ENCODE results near the gene CCDC91. TPM values are rescaled to one million over a fixed set of nuclear protein-coding genes. Genes with fewer than 3 reads are reported as not detected.

The CCDC91 gene
- total RNA-seq, 1 experiment from 2014 or later = 15.7 TPM

DNA sequence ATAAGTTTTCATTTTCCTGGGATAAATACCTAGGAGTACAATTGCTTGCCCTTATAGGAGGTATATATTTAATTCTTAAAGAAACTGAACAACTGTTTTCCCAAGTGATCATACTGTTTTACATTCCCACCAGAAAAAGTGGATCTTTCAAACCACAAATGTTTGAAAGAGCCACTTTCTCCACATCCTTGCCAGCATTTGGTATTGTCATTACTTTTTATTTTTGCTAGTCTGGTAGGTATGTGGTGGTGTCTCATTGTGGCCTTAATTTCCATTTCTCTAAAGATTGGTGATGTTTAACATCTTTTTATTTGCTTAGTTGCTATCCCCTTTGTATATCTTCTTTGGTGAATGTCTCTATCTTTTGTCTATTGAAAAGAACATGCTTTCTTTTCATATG, 50.6 kb downstream of the CCDC91 start:
- POLR2A ChIA-PET = no interaction called here
- TF ChIP-seq SMAD4 (CRISPR knock-in tag; IDR thresholded peaks at IDR 0.05) (no peak), ELF4 (CRISPR knock-in tag; IDR thresholded peaks at IDR 0.05; ENCODE audit: low read depth) (no peak), MYBL2 (CRISPR knock-in tag; IDR thresholded peaks at IDR 0.05) (no peak), ZNF232 (CRISPR knock-in tag; IDR thresholded peaks at IDR 0.05) (no peak), NR2C2 (CRISPR knock-in tag; IDR thresholded peaks at IDR 0.05) (no peak), RORB (CRISPR knock-in tag; IDR thresholded peaks at IDR 0.05) (no peak), FOXP4 (CRISPR knock-in tag; IDR thresholded peaks at IDR 0.05) (no peak), GABPB1 (CRISPR knock-in tag; IDR thresholded peaks at IDR 0.05) (no peak), NFE2L1 (CRISPR knock-in tag; IDR thresholded peaks at IDR 0.05) (no peak), ZNF281 (CRISPR knock-in tag; IDR thresholded peaks at IDR 0.05) (no peak)
- TF ChIP-seq, protein P1, sequence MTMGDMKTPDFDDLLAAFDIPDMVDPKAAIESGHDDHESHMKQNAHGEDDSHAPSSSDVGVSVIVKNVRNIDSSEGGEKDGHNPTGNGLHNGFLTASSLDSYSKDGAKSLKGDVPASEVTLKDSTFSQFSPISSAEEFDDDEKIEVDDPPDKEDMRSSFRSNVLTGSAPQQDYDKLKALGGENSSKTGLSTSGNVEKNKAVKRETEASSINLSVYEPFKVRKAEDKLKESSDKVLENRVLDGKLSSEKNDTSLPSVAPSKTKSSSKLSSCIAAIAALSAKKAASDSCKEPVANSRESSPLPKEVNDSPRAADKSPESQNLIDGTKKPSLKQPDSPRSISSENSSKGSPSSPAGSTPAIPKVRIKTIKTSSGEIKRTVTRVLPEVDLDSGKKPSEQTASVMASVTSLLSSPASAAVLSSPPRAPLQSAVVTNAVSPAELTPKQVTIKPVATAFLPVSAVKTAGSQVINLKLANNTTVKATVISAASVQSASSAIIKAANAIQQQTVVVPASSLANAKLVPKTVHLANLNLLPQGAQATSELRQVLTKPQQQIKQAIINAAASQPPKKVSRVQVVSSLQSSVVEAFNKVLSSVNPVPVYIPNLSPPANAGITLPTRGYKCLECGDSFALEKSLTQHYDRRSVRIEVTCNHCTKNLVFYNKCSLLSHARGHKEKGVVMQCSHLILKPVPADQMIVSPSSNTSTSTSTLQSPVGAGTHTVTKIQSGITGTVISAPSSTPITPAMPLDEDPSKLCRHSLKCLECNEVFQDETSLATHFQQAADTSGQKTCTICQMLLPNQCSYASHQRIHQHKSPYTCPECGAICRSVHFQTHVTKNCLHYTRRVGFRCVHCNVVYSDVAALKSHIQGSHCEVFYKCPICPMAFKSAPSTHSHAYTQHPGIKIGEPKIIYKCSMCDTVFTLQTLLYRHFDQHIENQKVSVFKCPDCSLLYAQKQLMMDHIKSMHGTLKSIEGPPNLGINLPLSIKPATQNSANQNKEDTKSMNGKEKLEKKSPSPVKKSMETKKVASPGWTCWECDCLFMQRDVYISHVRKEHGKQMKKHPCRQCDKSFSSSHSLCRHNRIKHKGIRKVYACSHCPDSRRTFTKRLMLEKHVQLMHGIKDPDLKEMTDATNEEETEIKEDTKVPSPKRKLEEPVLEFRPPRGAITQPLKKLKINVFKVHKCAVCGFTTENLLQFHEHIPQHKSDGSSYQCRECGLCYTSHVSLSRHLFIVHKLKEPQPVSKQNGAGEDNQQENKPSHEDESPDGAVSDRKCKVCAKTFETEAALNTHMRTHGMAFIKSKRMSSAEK (CRISPR knock-in tag; IDR thresholded peaks at IDR 0.05; ENCODE audit: borderline replicate concordance) = no peak
- TF ChIP-seq, protein P2, sequence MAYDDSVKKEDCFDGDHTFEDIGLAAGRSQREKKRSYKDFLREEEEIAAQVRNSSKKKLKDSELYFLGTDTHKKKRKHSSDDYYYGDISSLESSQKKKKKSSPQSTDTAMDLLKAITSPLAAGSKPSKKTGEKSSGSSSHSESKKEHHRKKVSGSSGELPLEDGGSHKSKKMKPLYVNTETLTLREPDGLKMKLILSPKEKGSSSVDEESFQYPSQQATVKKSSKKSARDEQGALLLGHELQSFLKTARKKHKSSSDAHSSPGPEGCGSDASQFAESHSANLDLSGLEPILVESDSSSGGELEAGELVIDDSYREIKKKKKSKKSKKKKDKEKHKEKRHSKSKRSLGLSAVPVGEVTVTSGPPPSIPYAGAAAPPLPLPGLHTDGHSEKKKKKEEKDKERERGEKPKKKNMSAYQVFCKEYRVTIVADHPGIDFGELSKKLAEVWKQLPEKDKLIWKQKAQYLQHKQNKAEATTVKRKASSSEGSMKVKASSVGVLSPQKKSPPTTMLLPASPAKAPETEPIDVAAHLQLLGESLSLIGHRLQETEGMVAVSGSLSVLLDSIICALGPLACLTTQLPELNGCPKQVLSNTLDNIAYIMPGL (CRISPR knock-in tag; IDR thresholded peaks at IDR 0.05) = no peak
- TF ChIP-seq, protein P3, sequence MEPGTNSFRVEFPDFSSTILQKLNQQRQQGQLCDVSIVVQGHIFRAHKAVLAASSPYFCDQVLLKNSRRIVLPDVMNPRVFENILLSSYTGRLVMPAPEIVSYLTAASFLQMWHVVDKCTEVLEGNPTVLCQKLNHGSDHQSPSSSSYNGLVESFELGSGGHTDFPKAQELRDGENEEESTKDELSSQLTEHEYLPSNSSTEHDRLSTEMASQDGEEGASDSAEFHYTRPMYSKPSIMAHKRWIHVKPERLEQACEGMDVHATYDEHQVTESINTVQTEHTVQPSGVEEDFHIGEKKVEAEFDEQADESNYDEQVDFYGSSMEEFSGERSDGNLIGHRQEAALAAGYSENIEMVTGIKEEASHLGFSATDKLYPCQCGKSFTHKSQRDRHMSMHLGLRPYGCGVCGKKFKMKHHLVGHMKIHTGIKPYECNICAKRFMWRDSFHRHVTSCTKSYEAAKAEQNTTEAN (CRISPR knock-in tag; IDR thresholded peaks at IDR 0.05) = no peak
- TF ChIP-seq, protein P4, sequence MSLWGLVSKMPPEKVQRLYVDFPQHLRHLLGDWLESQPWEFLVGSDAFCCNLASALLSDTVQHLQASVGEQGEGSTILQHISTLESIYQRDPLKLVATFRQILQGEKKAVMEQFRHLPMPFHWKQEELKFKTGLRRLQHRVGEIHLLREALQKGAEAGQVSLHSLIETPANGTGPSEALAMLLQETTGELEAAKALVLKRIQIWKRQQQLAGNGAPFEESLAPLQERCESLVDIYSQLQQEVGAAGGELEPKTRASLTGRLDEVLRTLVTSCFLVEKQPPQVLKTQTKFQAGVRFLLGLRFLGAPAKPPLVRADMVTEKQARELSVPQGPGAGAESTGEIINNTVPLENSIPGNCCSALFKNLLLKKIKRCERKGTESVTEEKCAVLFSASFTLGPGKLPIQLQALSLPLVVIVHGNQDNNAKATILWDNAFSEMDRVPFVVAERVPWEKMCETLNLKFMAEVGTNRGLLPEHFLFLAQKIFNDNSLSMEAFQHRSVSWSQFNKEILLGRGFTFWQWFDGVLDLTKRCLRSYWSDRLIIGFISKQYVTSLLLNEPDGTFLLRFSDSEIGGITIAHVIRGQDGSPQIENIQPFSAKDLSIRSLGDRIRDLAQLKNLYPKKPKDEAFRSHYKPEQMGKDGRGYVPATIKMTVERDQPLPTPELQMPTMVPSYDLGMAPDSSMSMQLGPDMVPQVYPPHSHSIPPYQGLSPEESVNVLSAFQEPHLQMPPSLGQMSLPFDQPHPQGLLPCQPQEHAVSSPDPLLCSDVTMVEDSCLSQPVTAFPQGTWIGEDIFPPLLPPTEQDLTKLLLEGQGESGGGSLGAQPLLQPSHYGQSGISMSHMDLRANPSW (CRISPR knock-in tag; conservative IDR thresholded peaks at IDR 0.05; ENCODE audit: low read depth) = no peak

More for the DNA sequence above, 50.6 kb downstream of the CCDC91 start:
- H3K36me3 Mint-ChIP-seq = no peaks in the 10 kb centered on the region
- ATAC-seq (no peak), DNase-seq (ENCODE audit: low spot score) (no peak)
- H3K27ac Mint-ChIP-seq = no peak overlapping the region
- CTCF ChIA-PET = no interaction called here
- H3K9me3 Mint-ChIP-seq = no peaks in the 10 kb centered on the region
- no peaks in the 10 kb centered on the region for H3K27me3 Mint-ChIP-seq (ENCODE audit: low read depth)
- H3K4me3 Mint-ChIP-seq = no peak overlapping the region
- H3K4me1 Mint-ChIP-seq = peaks cover 8% of the 10 kb centered on the region
